ENCODE measurements around the gene LPIN1. TPM values are rescaled to one million over a fixed set of nuclear protein-coding genes. Genes with fewer than 3 reads are reported as not detected.

Gene LPIN1
- total RNA-seq, 2 donors from 2014 or later, result 15.0 to 47.5 TPM

DNA sequence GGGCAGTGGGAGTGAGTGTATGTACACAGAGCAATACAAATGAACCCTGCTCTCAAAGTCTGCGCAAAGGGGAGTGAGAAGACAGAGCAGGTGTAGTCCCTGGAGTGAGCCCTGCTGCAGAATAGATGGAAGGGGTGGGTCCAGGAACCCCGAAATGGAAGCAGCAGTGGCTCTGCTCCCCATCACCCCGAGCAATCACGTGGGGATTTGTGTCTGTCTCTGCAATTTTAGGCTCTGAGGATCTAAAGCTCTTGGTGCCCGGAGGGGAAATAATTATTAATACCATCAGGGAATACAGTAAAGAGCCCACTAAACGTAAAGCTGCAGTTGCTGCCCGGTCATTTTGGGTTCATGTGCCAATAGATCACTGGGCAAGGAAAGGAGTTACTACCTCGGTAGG is 118.3 kb downstream of the LPIN1 start:
- intact Hi-C loops (cut with DNase I), result loop anchor here (10.0 kb wide), 1 partner anchor 1140 kb away; no protein-coding TSS in a partner anchor
- no peaks in the 10 kb centered on the region for H3K27me3 ChIP-seq
- H3K27ac ChIP-seq, result no peak overlapping the region
- no peak overlapping the region for H3K4me3 ChIP-seq
- WGBS, 2 donors, result 92 to 95% methylated on average over 8 of the region's 8 CpGs
- peaks cover 5% of the 10 kb centered on the region for H3K4me1 ChIP-seq
- TF ChIP-seq, protein P1, sequence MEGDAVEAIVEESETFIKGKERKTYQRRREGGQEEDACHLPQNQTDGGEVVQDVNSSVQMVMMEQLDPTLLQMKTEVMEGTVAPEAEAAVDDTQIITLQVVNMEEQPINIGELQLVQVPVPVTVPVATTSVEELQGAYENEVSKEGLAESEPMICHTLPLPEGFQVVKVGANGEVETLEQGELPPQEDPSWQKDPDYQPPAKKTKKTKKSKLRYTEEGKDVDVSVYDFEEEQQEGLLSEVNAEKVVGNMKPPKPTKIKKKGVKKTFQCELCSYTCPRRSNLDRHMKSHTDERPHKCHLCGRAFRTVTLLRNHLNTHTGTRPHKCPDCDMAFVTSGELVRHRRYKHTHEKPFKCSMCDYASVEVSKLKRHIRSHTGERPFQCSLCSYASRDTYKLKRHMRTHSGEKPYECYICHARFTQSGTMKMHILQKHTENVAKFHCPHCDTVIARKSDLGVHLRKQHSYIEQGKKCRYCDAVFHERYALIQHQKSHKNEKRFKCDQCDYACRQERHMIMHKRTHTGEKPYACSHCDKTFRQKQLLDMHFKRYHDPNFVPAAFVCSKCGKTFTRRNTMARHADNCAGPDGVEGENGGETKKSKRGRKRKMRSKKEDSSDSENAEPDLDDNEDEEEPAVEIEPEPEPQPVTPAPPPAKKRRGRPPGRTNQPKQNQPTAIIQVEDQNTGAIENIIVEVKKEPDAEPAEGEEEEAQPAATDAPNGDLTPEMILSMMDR (IDR thresholded peaks at IDR 0.05), result no peak
- no peaks in the 10 kb centered on the region for H3K36me3 ChIP-seq (replicated peaks in 1 of 2; ENCODE audit: insufficient read depth in 1 of 2, low read depth in 2 of 2)
- ATAC-seq (no peak), DNase-seq (no peak)
- H3K9me3 ChIP-seq, result no peaks in the 10 kb centered on the region

DNA sequence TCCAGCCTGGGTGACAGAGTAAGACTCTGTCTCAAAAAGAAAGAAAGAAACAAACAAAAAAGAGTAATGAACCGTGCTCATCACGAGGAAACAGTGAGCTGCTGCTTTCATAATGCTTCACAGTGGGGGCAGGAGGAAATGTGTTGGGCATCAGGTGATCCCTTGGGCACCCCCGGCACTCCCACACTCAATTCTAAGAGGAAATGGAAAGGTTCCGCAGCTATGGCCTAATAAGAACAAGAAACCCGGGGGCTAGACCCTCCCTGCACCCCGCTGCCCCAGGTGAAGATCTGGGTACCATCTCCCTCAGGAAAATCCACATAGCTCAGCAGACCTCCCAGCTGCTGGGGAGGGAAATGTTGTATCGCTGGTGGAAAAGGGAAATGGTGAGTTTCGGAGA is 118.9 kb downstream of the LPIN1 start:
- Histone ChIP-seq H3K9me3 (no peaks in the 10 kb centered on the region), H3K4me3 (no peak overlapping the region), H3K27ac (no peak overlapping the region), H3K36me3 (replicated peaks in 1 of 2; ENCODE audit: insufficient read depth in 1 of 2, low read depth in 2 of 2) (no peaks in the 10 kb centered on the region), H3K27me3 (no peaks in the 10 kb centered on the region), H3K4me1 (peaks cover 5% of the 10 kb centered on the region)
- TF ChIP-seq POLR2A (IDR thresholded peaks at IDR 0.05), result no peak
- TF ChIP-seq, protein P1 (IDR thresholded peaks at IDR 0.05), result no peak
- intact Hi-C loops (cut with DNase I), result loop anchor here (10.0 kb wide), 1 partner anchor 1139 kb away; no protein-coding TSS in a partner anchor
- no peak for ATAC-seq
- no peak for DNase-seq
- 79 to 89% methylated on average over 8 of the region's 8 CpGs for WGBS, 2 donors

DNA sequence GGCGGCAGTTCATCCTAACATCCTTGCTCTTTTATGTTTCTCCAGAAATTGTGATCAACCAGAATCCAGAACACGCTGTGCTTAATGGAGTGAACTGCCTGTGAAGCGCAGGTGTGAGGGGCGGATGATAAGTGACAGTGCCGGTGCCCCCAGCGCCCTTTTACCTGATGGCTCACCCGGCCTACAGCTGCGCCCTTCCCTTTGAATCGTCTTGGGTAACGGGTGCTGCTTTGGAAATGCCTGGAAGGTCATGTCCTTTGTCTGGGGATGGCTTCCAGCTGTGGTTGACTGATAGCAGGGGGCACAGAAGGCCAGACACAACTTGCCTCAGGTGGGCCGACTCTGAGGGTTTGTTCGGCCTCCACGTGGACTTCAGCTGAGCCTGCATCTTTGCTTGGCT is 119.4 kb downstream of the LPIN1 start:
- Histone ChIP-seq H3K27me3 (no peaks in the 10 kb centered on the region), H3K27ac (no peak overlapping the region), H3K9me3 (no peaks in the 10 kb centered on the region), H3K4me3 (no peak overlapping the region), H3K4me1 (peaks cover 5% of the 10 kb centered on the region), H3K36me3 (replicated peaks in 1 of 2; ENCODE audit: insufficient read depth in 1 of 2, low read depth in 2 of 2) (no peaks in the 10 kb centered on the region)
- TF ChIP-seq, protein P1 (IDR thresholded peaks at IDR 0.05), result no peak
- no peak for TF ChIP-seq POLR2A (IDR thresholded peaks at IDR 0.05)
- intact Hi-C loops (cut with DNase I), result loop anchor here (10.0 kb wide), 1 partner anchor 1139 kb away; no protein-coding TSS in a partner anchor
- ATAC-seq (no peak), DNase-seq (no peak)
- 89 to 95% methylated on average over 12 to 13 of the region's 13 CpGs for WGBS, 2 donors

DNA sequence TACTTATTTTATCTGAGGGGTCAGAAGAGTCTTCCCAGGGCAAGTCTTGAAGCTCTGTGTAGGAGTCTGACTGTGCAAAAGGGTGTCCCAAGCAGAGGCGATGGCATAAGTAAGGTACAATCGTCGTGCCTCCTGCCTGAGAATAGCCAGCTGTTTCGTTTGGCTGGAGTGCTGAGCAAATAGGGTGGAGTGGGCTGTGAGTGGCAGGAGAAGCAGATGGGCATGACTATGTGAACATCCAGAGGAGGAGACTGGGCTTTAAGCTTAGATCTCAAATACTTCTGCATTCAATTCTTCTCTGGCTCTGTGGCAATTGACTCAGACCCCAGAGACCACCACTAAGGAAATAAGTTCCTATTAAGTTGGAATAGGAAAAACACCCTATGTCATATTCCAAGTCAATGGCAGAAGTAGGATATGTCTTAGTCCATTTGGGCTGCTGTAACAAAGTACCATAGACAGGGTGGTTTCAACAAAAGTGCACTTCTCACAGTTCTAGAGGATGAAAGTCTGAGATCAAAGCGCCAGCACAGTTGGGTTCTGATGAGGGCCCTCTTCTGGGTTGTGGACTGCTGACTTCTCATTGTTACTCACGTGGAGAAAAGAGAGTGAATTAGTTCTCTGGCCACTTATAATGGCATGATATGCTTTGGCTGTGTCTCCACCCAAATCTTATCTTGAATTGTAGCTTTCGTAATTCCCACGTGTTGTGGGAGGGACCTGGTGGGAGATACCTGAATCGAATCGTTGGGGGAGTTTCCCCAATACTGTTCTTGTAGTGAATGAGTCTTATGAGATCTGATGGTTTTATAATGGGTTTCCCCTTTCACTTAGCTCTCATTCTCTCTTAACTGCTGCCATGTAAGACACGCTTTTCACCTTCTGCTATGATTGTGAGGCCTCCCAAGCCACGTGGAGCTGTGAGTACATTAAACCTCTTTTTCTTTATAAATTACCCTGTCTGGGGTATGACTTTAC is 120.2 kb downstream of the LPIN1 start:
- no peaks in the 10 kb centered on the region for H3K36me3 ChIP-seq (replicated peaks in 1 of 2; ENCODE audit: insufficient read depth in 1 of 2, low read depth in 2 of 2)
- no peaks in the 10 kb centered on the region for H3K27me3 ChIP-seq
- DNase-seq (no peak), ATAC-seq (no peak)
- TF ChIP-seq POLR2A (IDR thresholded peaks at IDR 0.05), result no peak
- TF ChIP-seq, protein P1 (IDR thresholded peaks at IDR 0.05), result no peak
- no peaks in the 10 kb centered on the region for H3K9me3 ChIP-seq
- no peak overlapping the region for H3K4me3 ChIP-seq
- WGBS, 2 donors, result 47 to 48% methylated on average over 12 of the region's 12 CpGs
- H3K27ac ChIP-seq, result no peak overlapping the region
- intact Hi-C loops (cut with DNase I), result loop anchor here (10.0 kb wide), 1 partner anchor 1138 kb away; no protein-coding TSS in a partner anchor
- peaks cover 5% of the 10 kb centered on the region for H3K4me1 ChIP-seq
